IPS DF 6.9 (cell line): Measurements from ENCODE around the gene NUFIP1.
"Not testable (repeated sequence)": the region's sequence is repeated elsewhere in the genome, so short reads cannot be mapped to it uniquely, and the experiment has no call there.

Experiments used
- DNase-seq: peaks from one replicate; pipeline ENCODE4 v3.0.0-alpha.2; 2013; ENCODE audit warnings: low read depth, low spot score
- H3K27ac ChIP-seq: one replicate; pipeline ENCODE4 v1.5.1; 2013; ENCODE audit warnings: low read length, control low read depth
- H3K27me3 ChIP-seq: 2 replicates; pipeline ENCODE4 v1.6.1; 2013; ENCODE audit warnings: mild to moderate bottlenecking, low read length; ENCODE audit not compliant: control insufficient read depth, insufficient read depth
- H3K36me3 ChIP-seq: 2 replicates; pipeline ENCODE4 v1.6.1; 2013; ENCODE audit warnings: low read length; ENCODE audit not compliant: control insufficient read depth, insufficient read depth
- H3K4me1 ChIP-seq: 2 replicates; pipeline ENCODE4 v1.6.1; 2013; ENCODE audit warnings: low read length; ENCODE audit not compliant: control insufficient read depth, insufficient read depth
- H3K4me3 ChIP-seq: 2 replicates; pipeline ENCODE4 v1.5.1; 2013; ENCODE audit warnings: mild to moderate bottlenecking, low read length
- H3K9me3 ChIP-seq: 2 replicates; pipeline ENCODE4 v1.6.1; 2013; ENCODE audit warnings: low read length, inconsistent platforms; ENCODE audit not compliant: control insufficient read depth, insufficient read depth
- WGBS: extraction: QIAGEN DNeasy Blood & Tissue Kit; methylation state at CpG from one replicate; pipeline ENCODE4 v1.1.7; 2013; ENCODE audit warnings: mixed read lengths, missing lambda C conversion rate; ENCODE audit not compliant: insufficient read length, insufficient coverage; 5-methylcytosine and 5-hydroxymethylcytosine counted together

NUFIP1 gene

DNA sequence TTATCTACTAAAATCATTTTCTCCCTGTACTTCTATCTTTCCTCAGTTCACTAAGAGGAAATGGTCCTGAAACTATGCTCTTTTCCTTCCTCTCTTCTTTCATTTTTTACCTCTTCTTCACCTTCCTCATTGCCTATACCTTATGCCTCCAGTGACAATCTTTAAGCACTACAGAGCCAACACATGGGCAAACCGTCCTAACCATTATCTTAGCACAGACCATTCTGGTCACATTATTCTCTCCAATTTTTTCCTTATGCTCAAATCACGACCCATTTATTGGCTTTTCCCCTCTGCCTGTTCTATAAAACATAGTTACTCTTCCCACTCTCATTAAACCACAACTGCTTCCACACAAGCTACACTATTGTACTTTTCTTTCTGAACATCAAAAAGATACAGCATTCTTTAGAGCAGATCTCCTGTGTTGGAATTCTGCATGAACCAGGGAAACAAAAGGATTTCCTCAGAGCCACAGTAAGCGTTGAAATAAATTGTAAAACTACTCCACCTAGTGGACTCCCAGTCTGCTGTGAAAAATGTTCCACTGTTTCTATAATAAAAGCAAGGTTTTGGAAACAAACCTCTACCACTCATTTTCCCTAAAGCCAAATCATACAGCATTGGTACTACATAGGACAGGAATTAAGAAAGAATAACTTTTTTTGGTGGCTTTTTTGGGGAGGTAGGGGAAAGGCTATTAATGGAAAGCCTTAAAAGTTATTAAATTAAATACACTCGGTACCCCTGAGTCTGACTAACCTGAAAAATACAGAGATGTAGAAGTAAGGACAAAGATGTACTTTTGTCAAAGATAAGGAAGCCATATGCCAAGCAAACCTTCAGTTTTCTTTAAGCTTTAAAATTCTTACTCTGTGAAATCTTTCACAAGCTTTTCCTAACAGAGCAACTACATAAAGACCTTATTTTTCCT lies 19.5 kb downstream of the NUFIP1 start:
- Histone ChIP-seq H3K27ac (no peak overlapping the region), H3K27me3 (no peaks in the 10 kb centered on the region; the same call in 1 of the 2 replicates), H3K9me3 (no peaks in the 10 kb centered on the region), H3K4me1 (no peaks in the 10 kb centered on the region), H3K4me3 (no peak overlapping the region), H3K36me3 (peaks cover 4% of the 10 kb centered on the region; the same call in 1 of the 2 replicates)
- no peak for DNase-seq
- WGBS, result no CpG with 5 or more reads among the region's 4 CpGs

DNA sequence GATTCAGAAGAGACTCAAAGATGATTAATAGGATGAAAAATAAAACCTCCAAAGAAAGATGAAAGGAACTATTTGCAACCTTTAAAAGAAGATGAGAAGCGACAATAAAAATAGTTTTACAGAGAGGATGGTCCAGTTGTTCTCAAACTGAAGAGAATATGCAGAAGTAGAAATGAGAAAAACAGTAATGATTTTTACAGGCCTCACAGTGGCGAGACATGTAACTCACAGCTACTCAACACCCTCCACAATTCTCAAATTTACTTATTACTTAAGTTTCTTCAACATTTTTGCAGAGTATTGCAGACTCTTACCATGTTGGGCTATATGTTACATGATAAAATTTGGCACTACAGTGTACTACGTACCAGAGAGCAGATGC lies 20.8 kb downstream of the NUFIP1 start:
- Histone ChIP-seq H3K36me3 (peaks cover 9% of the 10 kb centered on the region; the same call in 1 of the 2 replicates), H3K4me3 (no peak overlapping the region), H3K9me3 (no peaks in the 10 kb centered on the region), H3K27ac (no peak overlapping the region), H3K27me3 (no peaks in the 10 kb centered on the region; the same call in 1 of the 2 replicates), H3K4me1 (no peaks in the 10 kb centered on the region)
- WGBS, result no CpG with 5 or more reads among the region's 3 CpGs
- no peak for DNase-seq

DNA sequence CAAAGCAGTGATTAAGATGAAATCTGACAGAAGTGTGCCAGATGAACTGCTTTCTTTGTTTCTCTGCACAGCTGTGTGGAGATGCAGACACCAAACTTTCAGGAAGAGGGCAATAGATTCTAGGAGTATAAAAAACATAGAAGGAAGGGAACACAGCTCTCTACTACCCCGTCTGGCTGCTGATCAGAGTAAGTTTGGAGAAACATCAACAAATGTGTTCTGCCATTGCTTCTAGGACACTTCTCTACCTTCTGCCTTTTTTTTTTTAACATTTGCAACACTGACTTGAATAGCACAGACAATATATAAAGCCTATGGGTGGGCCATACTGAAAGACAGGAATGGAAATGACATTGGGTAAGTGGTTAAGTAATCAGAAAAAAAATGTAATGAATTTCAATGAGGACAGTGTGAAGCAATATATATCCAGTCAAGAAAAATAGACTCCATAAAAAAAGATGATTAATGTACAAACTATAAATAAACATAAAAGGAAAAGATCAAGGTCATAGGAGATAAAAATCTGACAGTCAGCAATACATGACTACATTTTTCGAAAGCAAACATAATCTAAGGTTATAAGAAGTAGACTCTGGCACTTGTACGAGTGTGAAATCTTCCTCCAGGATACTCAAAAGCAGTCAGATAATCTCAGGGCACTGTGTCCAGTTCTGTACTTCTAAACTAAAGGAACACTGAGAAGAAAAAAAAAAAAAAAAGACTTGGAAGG lies 21.4 kb downstream of the NUFIP1 start:
- Histone ChIP-seq H3K4me1 (no peaks in the 10 kb centered on the region), H3K9me3 (no peaks in the 10 kb centered on the region), H3K4me3 (no peak overlapping the region), H3K27ac (no peak overlapping the region), H3K27me3 (no peaks in the 10 kb centered on the region; the same call in 1 of the 2 replicates), H3K36me3 (peaks cover 9% of the 10 kb centered on the region; the same call in 1 of the 2 replicates)
- no CpG with 5 or more reads among the region's 3 CpGs for WGBS
- no peak for DNase-seq

DNA sequence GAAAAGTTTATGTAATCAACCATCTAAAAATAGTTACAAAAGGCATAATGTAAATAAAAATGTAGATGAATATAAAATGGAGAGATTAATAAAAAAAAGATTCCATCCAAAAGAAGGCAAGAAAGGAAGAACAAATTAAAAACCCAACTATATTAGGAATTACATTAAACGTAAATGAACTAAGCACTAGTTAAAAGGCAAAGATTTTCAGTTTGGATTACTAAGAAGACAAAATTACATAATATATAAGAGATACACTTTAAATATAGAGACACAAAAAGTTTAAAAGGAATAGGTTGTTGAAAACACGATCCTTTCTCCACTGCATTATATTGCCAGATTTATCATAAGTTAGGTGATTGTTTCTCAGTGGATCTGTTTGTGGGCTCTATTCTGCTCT lies 27.3 kb downstream of the NUFIP1 start:
- WGBS, result no CpG with 5 or more reads among the region's 2 CpGs
- Histone ChIP-seq H3K27ac (no peak overlapping the region), H3K4me1 (no peaks in the 10 kb centered on the region), H3K36me3 (peaks cover 9% of the 10 kb centered on the region; the same call in 1 of the 2 replicates), H3K27me3 (no peaks in the 10 kb centered on the region), H3K9me3 (no peaks in the 10 kb centered on the region; the same call in 1 of the 2 replicates), H3K4me3 (no peak overlapping the region)
- no peak for DNase-seq

GRCh38 chr13:44955406-44955805 lies 33.9 kb downstream of the NUFIP1 start:
- no peaks in the 10 kb centered on the region for H3K9me3 ChIP-seq
- no peaks in the 10 kb centered on the region for H3K4me1 ChIP-seq
- no peak overlapping the region for H3K4me3 ChIP-seq
- H3K27ac ChIP-seq, result no peak overlapping the region
- DNase-seq, result no peak
- no peaks in the 10 kb centered on the region; the same call in 1 of the 2 replicates for H3K36me3 ChIP-seq
- no CpG with 5 or more reads among the region's 3 CpGs for WGBS
- no peaks in the 10 kb centered on the region for H3K27me3 ChIP-seq

- no peaks in the 10 kb centered on the region for H3K9me3 ChIP-seq
- H3K4me3 ChIP-seq, result no peak overlapping the region
- 100% methylated on average over 3 of the region's 7 CpGs for WGBS
- no peaks in the 10 kb centered on the region for H3K4me1 ChIP-seq
- H3K27me3 ChIP-seq, result no peaks in the 10 kb centered on the region
- peaks cover 3% of the 10 kb centered on the region; the same call in 1 of the 2 replicates for H3K36me3 ChIP-seq
- H3K27ac ChIP-seq, result no peak overlapping the region
- DNase-seq, result no peak
These were observed 35.0 kb downstream of the NUFIP1 start for GRCh38 chr13:44954224-44954623.

- H3K36me3 ChIP-seq, result peaks cover 3% of the 10 kb centered on the region; the same call in 1 of the 2 replicates
- no CpG with 5 or more reads among the region's 2 CpGs for WGBS
- no peak overlapping the region for H3K4me3 ChIP-seq
- no peak for DNase-seq
- no peak overlapping the region for H3K27ac ChIP-seq
- H3K4me1 ChIP-seq, result no peaks in the 10 kb centered on the region
- H3K9me3 ChIP-seq, result no peaks in the 10 kb centered on the region
- no peaks in the 10 kb centered on the region for H3K27me3 ChIP-seq
These were observed 36.6 kb downstream of the NUFIP1 start for GRCh38 chr13:44952671-44953070.

GRCh38 chr13:44951184-44951583 lies 38.1 kb downstream of the NUFIP1 start:
- no peak for DNase-seq
- no peaks in the 10 kb centered on the region for H3K9me3 ChIP-seq
- no peaks in the 10 kb centered on the region for H3K4me1 ChIP-seq
- peaks cover 3% of the 10 kb centered on the region; the same call in 1 of the 2 replicates for H3K36me3 ChIP-seq
- H3K27me3 ChIP-seq, result no peaks in the 10 kb centered on the region
- H3K27ac ChIP-seq, result no peak overlapping the region
- no peak overlapping the region for H3K4me3 ChIP-seq

DNA sequence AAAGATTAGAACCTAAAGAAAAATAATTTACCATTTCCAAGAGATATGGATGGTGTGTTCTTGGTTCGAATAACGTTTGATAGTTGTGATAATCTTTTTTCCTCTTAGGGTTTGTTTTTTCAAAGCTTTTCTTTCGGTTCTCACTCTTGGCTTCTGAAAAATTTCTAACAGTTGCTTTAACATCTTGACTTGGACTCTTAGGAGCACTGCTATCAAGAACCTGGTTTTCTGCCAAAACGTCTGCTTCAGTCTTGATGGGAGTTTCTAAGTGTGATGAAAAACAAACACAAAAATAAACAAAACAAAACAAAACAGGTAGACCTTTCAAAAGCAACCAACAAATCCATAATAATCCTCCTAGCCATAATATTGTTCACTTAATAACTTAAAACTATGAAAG lies 45.9 kb downstream of the NUFIP1 start:
- not testable (repeated sequence) for H3K27ac ChIP-seq, H3K27me3 ChIP-seq, H3K36me3 ChIP-seq, H3K4me3 ChIP-seq, H3K9me3 ChIP-seq, H3K4me1 ChIP-seq, DNase-seq
- no CpG with 5 or more reads among the region's 4 CpGs for WGBS

DNA sequence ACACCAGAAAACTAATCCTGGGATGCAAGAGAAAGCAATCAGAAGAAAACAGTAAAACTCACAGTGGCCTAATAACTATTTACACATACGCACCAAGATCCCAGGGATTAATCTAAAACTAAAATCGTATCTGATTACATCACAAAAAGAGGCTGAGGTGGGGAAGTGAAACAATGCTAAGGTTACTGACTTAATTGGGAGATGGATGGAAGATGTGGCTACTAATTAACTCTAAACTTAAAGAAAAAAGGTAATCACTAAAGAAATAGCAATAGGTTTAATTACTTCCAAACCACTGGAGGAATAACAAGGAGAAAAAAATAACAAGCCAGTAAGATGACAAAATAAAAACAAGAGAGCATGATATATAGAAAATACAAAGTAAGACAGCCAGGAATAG lies 50.4 kb downstream of the NUFIP1 start:
- WGBS, result no CpG with 5 or more reads among the region's 2 CpGs
- H3K4me3 ChIP-seq, result no peak overlapping the region
- DNase-seq, result no peak
- H3K9me3 ChIP-seq, result no peaks in the 10 kb centered on the region
- no peaks in the 10 kb centered on the region for H3K4me1 ChIP-seq
- no peaks in the 10 kb centered on the region for H3K27me3 ChIP-seq
- no peak overlapping the region for H3K27ac ChIP-seq
- no peaks in the 10 kb centered on the region for H3K36me3 ChIP-seq
